ENCODE data around the gene NAXD. TPM values are rescaled to one million over a fixed set of nuclear protein-coding genes. Genes with fewer than 3 reads are reported as not detected.

Gene NAXD
- polyA plus RNA-seq, 1 experiment, result 38.7 TPM

- no peak for DNase-seq (ENCODE audit: low read depth)
- Histone ChIP-seq H3K4me3 (ENCODE audit: low read depth, low read length) (no peak overlapping the region), H3K36me3 (ENCODE audit: control insufficient read depth, insufficient read depth, low read length) (peaks cover 31% of the 10 kb centered on the region), H3K27me3 (ENCODE audit: control insufficient read depth, insufficient read depth, low read length) (no peaks in the 10 kb centered on the region)
- peak; percentile 39; the same call in 1 of the 2 replicates for TF ChIP-seq CTCF (IDR thresholded peaks at IDR 0.05; ENCODE audit: insufficient read depth, low read depth, low read length)
- POLR2A ChIA-PET, result interaction anchor here (0.6 kb wide), 2 partner anchors 22 to 269 kb away, joined by 3 read pairs; no protein-coding TSS in a partner anchor
- CTCF ChIA-PET, result interaction anchor here (0.6 to 1.6 kb wide), 7 partner anchors 12 to 471 kb away, joined by 3 to 4 read pairs (median 3); no protein-coding TSS in a partner anchor
These were observed 29.7 kb downstream of the NAXD start for GRCh38 chr13:110644892-110645521.

GRCh38 chr13:110645750-110646149 lies 30.4 kb downstream of the NAXD start:
- DNase-seq (ENCODE audit: low read depth), result no peak
- no peaks in the 10 kb centered on the region for H3K27me3 ChIP-seq (ENCODE audit: control insufficient read depth, insufficient read depth, low read length)
- H3K4me3 ChIP-seq (ENCODE audit: low read depth, low read length), result no peak overlapping the region
- ChIA-PET POLR2A (no interaction called here), CTCF (interaction anchor here (0.6 to 1.6 kb wide), 3 partner anchors 11 to 472 kb away, joined by 3 to 4 read pairs (median 3); no protein-coding TSS in a partner anchor)
- no peak for TF ChIP-seq CTCF (IDR thresholded peaks at IDR 0.05; ENCODE audit: insufficient read depth, low read depth, low read length)
- peaks cover 34% of the 10 kb centered on the region for H3K36me3 ChIP-seq (ENCODE audit: control insufficient read depth, insufficient read depth, low read length)

GRCh38 chr13:110646442-110647364 lies 31.4 kb downstream of the NAXD start:
- ChIA-PET POLR2A (no interaction called here), CTCF (interaction anchor here (0.6 to 1.2 kb wide), 2 partner anchors 70 to 191 kb away, joined by 3 read pairs; no protein-coding TSS in a partner anchor)
- Histone ChIP-seq H3K36me3 (ENCODE audit: control insufficient read depth, insufficient read depth, low read length) (peaks cover 26% of the 10 kb centered on the region), H3K4me3 (ENCODE audit: low read depth, low read length) (no peak overlapping the region), H3K27me3 (ENCODE audit: control insufficient read depth, insufficient read depth, low read length) (no peaks in the 10 kb centered on the region)
- no peak for DNase-seq (ENCODE audit: low read depth)
- TF ChIP-seq CTCF (IDR thresholded peaks at IDR 0.05; ENCODE audit: insufficient read depth, low read depth, low read length), result no peak

GRCh38 chr13:110647365-110647737 lies 32.0 kb downstream of the NAXD start:
- CTCF ChIA-PET, result no interaction called here
- peaks cover 23% of the 10 kb centered on the region for H3K36me3 ChIP-seq (ENCODE audit: control insufficient read depth, insufficient read depth, low read length)
- no peak for TF ChIP-seq CTCF (IDR thresholded peaks at IDR 0.05; ENCODE audit: insufficient read depth, low read depth, low read length)
- no peak overlapping the region for H3K4me3 ChIP-seq (ENCODE audit: low read depth, low read length)
- H3K27me3 ChIP-seq (ENCODE audit: control insufficient read depth, insufficient read depth, low read length), result no peaks in the 10 kb centered on the region
- DNase-seq (ENCODE audit: low read depth), result no peak
- POLR2A ChIA-PET, result no interaction called here
